Suprapubic skin (tissue), 4 donors: ENCODE data around the gene KLF16. TPM values are rescaled to one million over a fixed set of nuclear protein-coding genes. Genes with fewer than 3 reads are reported as not detected.

Experiments
- DNase-seq, 2 donors: peaks; one replicate each; pipeline ENCODE4 v3.0.0-alpha.2; 2019; ENCODE audit warnings: low spot score in 2 of 2
- H3K27ac ChIP-seq: fragments of 200-600 bp; sonication (generic); one replicate; pipeline ENCODE4 v1.5.1; 2019
- H3K27me3 ChIP-seq: fragments of 200-600 bp; sonication (generic); one replicate; pipeline ENCODE4 v1.5.1; 2019
- H3K36me3 ChIP-seq: fragments of 200-600 bp; sonication (generic); one replicate; pipeline ENCODE4 v1.5.1; 2019
- H3K4me1 ChIP-seq: fragments of 200-600 bp; sonication (generic); one replicate; pipeline ENCODE4 v1.5.1; 2019
- H3K4me3 ChIP-seq: fragments of 200-600 bp; sonication (generic); one replicate; pipeline ENCODE4 v1.5.1; 2019; ENCODE audit warnings: mild to moderate bottlenecking
- H3K9me3 ChIP-seq: fragments of 200-600 bp; sonication (generic); one replicate; pipeline ENCODE4 v1.5.1; 2019
- CTCF ChIP-seq, 2 donors: fragments of 200-600 bp in 1 of 2; fragments of 450-650 bp in 1 of 2; sonication (generic) in 1 of 2; IDR thresholded peaks; one replicate each; pipeline ENCODE4 v1.5.1; 2016 to 2019; ENCODE audit warnings: antibody characterized with exemption in 2 of 2, mild to moderate bottlenecking in 1 of 2, moderate library complexity in 1 of 2
- EP300 ChIP-seq: sonication (generic); formaldehyde crosslinking; IDR thresholded peaks from one replicate; pipeline ENCODE4 v1.6.1; 2017; ENCODE audit warnings: antibody characterized with exemption
- POLR2A ChIP-seq, 2 donors: fragments of 450-650 bp; IDR thresholded peaks; one replicate each; pipeline ENCODE4 v1.6.1; 2017; ENCODE audit warnings: antibody characterized with exemption in 2 of 2, mild to moderate bottlenecking in 2 of 2, moderate library complexity in 2 of 2
- POLR2AphosphoS5 ChIP-seq, 3 donors: sonication (generic); formaldehyde crosslinking; IDR thresholded peaks; one replicate each; pipeline ENCODE4 v1.6.1; 2017; ENCODE audit warnings: antibody characterized with exemption in 3 of 3
- WGBS: methylation state at CpG from one replicate; pipeline ENCODE4 v1.1.5; 2018; 5-methylcytosine and 5-hydroxymethylcytosine counted together
- total RNA-seq, 4 donors: library from RNA; depleted of rRNA; stranded (reverse); fragments of >200 nt; gene quantifications; one replicate each; pipeline ENCODE4 v1.1.0, GENCODE V29; 2016

KLF16 gene
- total RNA-seq, 4 donors from 2014 or later, result 12.1 to 30.8 (median 20.9) TPM

- Histone ChIP-seq H3K27ac (no peak overlapping the region), H3K36me3 (peaks cover 3% of the 10 kb centered on the region), H3K4me1 (peaks cover 44% of the 10 kb centered on the region), H3K4me3 (no peak overlapping the region), H3K27me3 (no peaks in the 10 kb centered on the region), H3K9me3 (no peaks in the 10 kb centered on the region)
- no peak for DNase-seq
- WGBS, result 93% methylated on average over 8 of the region's 13 CpGs
- TF ChIP-seq EP300, result no peak
- no peak for TF ChIP-seq CTCF (IDR thresholded peaks at IDR 0.05)
- no peak for TF ChIP-seq POLR2A (IDR thresholded peaks at IDR 0.05)
- no peak for TF ChIP-seq POLR2AphosphoS5 (IDR thresholded peaks at IDR 0.05)
Observed at GRCh38 chr19:1871630-1872029, 8.3 kb upstream of the KLF16 start.

- H3K4me3 ChIP-seq, result no peak overlapping the region
- no peaks in the 10 kb centered on the region for H3K27me3 ChIP-seq
- peaks cover 3% of the 10 kb centered on the region for H3K36me3 ChIP-seq
- no peaks in the 10 kb centered on the region for H3K9me3 ChIP-seq
- no peak for DNase-seq
- TF ChIP-seq CTCF (IDR thresholded peaks at IDR 0.05) (no peak), EP300 (no peak), POLR2A (IDR thresholded peaks at IDR 0.05) (no peak), POLR2AphosphoS5 (IDR thresholded peaks at IDR 0.05) (no peak)
- H3K4me1 ChIP-seq, result peaks cover 40% of the 10 kb centered on the region
- WGBS, result 88% methylated on average over 11 of the region's 15 CpGs
- H3K27ac ChIP-seq, result no peak overlapping the region
Observed at GRCh38 chr19:1871140-1871597, 7.8 kb upstream of the KLF16 start.

GRCh38 chr19:1868971-1869370 lies 5.6 kb upstream of the KLF16 start:
- 83% methylated on average over 7 of the region's 7 CpGs for WGBS
- Histone ChIP-seq H3K27ac (no peak overlapping the region), H3K4me1 (peaks cover 38% of the 10 kb centered on the region), H3K4me3 (no peak overlapping the region), H3K9me3 (no peaks in the 10 kb centered on the region), H3K27me3 (no peaks in the 10 kb centered on the region), H3K36me3 (peaks cover 3% of the 10 kb centered on the region)
- DNase-seq, result no peak
- TF ChIP-seq POLR2AphosphoS5 (IDR thresholded peaks at IDR 0.05) (no peak), POLR2A (IDR thresholded peaks at IDR 0.05) (no peak), EP300 (no peak), CTCF (IDR thresholded peaks at IDR 0.05) (no peak)

- no peak for TF ChIP-seq EP300
- no peak for TF ChIP-seq POLR2A (IDR thresholded peaks at IDR 0.05)
- TF ChIP-seq CTCF (IDR thresholded peaks at IDR 0.05), result no peak
- Histone ChIP-seq H3K9me3 (no peaks in the 10 kb centered on the region), H3K4me3 (no peak overlapping the region), H3K27me3 (no peaks in the 10 kb centered on the region), H3K27ac (no peak overlapping the region), H3K36me3 (peaks cover 3% of the 10 kb centered on the region), H3K4me1 (peaks cover 23% of the 10 kb centered on the region)
- DNase-seq, result no peak
- 88% methylated on average over 9 of the region's 9 CpGs for WGBS
Observed at GRCh38 chr19:1867349-1867724, 4.0 kb upstream of the KLF16 start.

- H3K36me3 ChIP-seq, result peaks cover 2% of the 10 kb centered on the region
- TF ChIP-seq POLR2A (IDR thresholded peaks at IDR 0.05) (no peak), EP300 (no peak), CTCF (IDR thresholded peaks at IDR 0.05) (no peak), POLR2AphosphoS5 (IDR thresholded peaks at IDR 0.05) (no peak)
- no peak overlapping the region for H3K4me3 ChIP-seq
- H3K27ac ChIP-seq, result no peak overlapping the region
- no peak for DNase-seq
- no peaks in the 10 kb centered on the region for H3K27me3 ChIP-seq
- no peaks in the 10 kb centered on the region for H3K9me3 ChIP-seq
- H3K4me1 ChIP-seq, result peaks cover 24% of the 10 kb centered on the region
- 92% methylated on average over 7 of the region's 8 CpGs for WGBS
Observed at GRCh38 chr19:1866693-1867348, 3.4 kb upstream of the KLF16 start.
